Measurements from ENCODE around the gene ACAD10. TPM values are rescaled to one million over a fixed set of nuclear protein-coding genes. Genes with fewer than 3 reads are reported as not detected.

Gene ACAD10
- total RNA-seq, 1 experiment from 2014 or later = 32.9 TPM

DNA sequence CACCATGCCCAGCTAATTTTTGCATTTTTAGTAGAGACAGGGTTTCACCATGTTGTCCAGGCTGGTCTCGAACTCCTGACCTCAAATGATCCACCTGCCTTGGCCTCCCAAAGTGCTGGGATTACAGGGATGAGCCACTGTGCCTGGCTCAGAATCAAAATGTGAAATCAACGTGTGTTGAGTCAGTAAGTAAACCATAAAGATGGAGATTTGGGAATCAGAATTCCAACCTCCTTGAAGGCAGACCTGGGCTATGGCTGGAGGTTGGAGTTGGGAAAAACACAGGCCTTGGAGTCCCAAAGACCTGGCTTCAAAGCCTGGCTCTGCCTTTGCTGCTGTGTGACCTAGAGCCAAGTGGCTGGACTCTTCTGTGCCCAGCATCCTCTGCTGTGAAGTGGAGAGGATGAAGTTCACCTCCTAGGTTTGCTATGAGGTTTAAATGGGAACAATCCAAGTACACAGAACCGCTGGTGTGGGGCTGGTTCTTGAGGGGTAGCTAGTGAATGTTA is 91.0 kb downstream of the ACAD10 start:
- no peak for TF ChIP-seq EZH2 (IDR thresholded peaks at IDR 0.05; ENCODE audit: borderline replicate concordance, low read depth, low read length, poor library complexity, severe bottlenecking)
- TF ChIP-seq, protein P1, sequence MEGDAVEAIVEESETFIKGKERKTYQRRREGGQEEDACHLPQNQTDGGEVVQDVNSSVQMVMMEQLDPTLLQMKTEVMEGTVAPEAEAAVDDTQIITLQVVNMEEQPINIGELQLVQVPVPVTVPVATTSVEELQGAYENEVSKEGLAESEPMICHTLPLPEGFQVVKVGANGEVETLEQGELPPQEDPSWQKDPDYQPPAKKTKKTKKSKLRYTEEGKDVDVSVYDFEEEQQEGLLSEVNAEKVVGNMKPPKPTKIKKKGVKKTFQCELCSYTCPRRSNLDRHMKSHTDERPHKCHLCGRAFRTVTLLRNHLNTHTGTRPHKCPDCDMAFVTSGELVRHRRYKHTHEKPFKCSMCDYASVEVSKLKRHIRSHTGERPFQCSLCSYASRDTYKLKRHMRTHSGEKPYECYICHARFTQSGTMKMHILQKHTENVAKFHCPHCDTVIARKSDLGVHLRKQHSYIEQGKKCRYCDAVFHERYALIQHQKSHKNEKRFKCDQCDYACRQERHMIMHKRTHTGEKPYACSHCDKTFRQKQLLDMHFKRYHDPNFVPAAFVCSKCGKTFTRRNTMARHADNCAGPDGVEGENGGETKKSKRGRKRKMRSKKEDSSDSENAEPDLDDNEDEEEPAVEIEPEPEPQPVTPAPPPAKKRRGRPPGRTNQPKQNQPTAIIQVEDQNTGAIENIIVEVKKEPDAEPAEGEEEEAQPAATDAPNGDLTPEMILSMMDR (conservative IDR thresholded peaks at IDR 0.05; ENCODE audit: low read depth, low read length) = no peak
- no peak overlapping the region for H3K27ac ChIP-seq (ENCODE audit: low read depth, low read length, poor library complexity, severe bottlenecking)
- intact Hi-C loops (cut with micrococcal nuclease; ENCODE audit: unreplicated experiment) = no loop called here
- POLR2A ChIA-PET (ENCODE audit: low non-redundant PET) = no interaction called here
- no TSS peak for BruUV-seq (replicated peaks)
- no peaks in the 10 kb centered on the region for H3K36me3 ChIP-seq (ENCODE audit: insufficient read depth, low read length, poor library complexity, severe bottlenecking)
- no peak for DNase-seq (ENCODE audit: low spot score)
- CTCF ChIA-PET = no interaction called here
- H3K9me3 ChIP-seq (ENCODE audit: low read depth, low read length, poor library complexity, severe bottlenecking) = no peaks in the 10 kb centered on the region
- no peaks in the 10 kb centered on the region for H3K27me3 ChIP-seq (replicated peaks; ENCODE audit: insufficient read depth, low read depth, low read length, poor library complexity)
- H3K4me3 ChIP-seq (ENCODE audit: low read depth, low read length, poor library complexity, severe bottlenecking) = no peak overlapping the region
- H3K4me1 ChIP-seq (ENCODE audit: insufficient read depth, low read length, poor library complexity, severe bottlenecking) = peaks cover 7% of the 10 kb centered on the region

DNA sequence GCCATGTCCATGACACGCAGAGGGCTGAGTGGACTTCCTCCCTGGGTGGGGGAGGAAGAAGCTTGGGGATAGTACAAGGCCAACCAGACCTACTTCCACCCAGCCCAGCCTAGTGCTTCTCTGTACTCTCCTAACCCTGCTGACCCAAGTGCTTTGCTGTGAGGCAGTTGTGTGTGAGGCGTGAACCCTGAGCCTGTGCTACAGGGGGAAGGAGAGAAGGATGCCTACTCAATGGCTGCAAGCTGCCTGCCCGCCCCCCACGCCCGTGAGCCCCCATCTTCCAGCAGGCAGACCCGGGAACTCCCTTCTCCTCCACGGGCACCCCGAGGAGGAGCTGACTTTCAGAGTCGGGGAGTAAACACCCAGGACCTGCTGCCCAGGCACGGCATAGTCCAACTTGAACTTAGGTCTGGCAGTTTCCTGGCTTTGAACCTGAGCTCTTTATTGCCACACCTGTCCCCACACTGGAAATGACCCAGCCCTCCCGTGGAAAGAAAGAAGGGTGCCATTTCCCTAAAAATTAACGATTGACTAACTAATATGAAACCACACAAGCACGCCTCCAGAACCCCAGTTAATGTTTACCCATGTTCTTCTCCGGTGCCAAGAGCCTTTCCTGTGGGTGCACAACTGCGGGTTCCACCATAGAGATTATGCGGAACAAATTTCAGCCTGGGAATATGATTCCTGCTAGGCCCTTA is 91.6 kb downstream of the ACAD10 start:
- ChIA-PET CTCF (no interaction called here), POLR2A (ENCODE audit: low non-redundant PET) (no interaction called here)
- no peak overlapping the region for H3K4me3 ChIP-seq (ENCODE audit: low read depth, low read length, poor library complexity, severe bottlenecking)
- no peak overlapping the region for H3K27ac ChIP-seq (ENCODE audit: low read depth, low read length, poor library complexity, severe bottlenecking)
- no peak for DNase-seq (ENCODE audit: low spot score)
- TF ChIP-seq EZH2 (IDR thresholded peaks at IDR 0.05; ENCODE audit: borderline replicate concordance, low read depth, low read length, poor library complexity, severe bottlenecking) = no peak
- TF ChIP-seq, protein P1 (conservative IDR thresholded peaks at IDR 0.05; ENCODE audit: low read depth, low read length) = no peak
- H3K27me3 ChIP-seq (replicated peaks; ENCODE audit: insufficient read depth, low read depth, low read length, poor library complexity) = no peaks in the 10 kb centered on the region
- no TSS peak for BruUV-seq (replicated peaks)
- H3K4me1 ChIP-seq (ENCODE audit: insufficient read depth, low read length, poor library complexity, severe bottlenecking) = peaks cover 7% of the 10 kb centered on the region
- no peaks in the 10 kb centered on the region for H3K9me3 ChIP-seq (ENCODE audit: low read depth, low read length, poor library complexity, severe bottlenecking)
- intact Hi-C loops (cut with micrococcal nuclease; ENCODE audit: unreplicated experiment) = no loop called here
- no peaks in the 10 kb centered on the region for H3K36me3 ChIP-seq (ENCODE audit: insufficient read depth, low read length, poor library complexity, severe bottlenecking)

DNA sequence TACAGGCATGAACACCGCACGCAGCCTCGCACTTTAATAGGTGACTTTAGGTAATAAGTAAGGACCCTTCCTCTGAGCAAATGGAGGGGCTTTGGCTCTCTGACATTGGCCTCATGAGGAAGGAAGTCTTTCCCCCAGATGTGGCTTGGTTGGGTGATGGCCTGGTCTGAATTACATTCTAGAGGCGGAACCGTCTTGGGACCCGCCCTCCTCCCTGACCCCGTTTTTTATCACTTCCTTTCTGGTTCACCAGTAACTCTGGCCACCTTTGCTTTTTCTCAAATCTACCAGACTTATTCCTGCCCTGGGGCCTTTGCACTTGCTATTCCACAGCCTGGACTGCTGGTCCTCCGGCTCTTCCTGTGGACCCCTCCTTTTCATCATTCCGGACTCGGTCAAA is 94.3 kb downstream of the ACAD10 start:
- no peaks in the 10 kb centered on the region for H3K9me3 ChIP-seq (ENCODE audit: low read depth, low read length, poor library complexity, severe bottlenecking)
- ChIA-PET CTCF (no interaction called here), POLR2A (ENCODE audit: low non-redundant PET) (no interaction called here)
- no peaks in the 10 kb centered on the region for H3K27me3 ChIP-seq (replicated peaks; ENCODE audit: insufficient read depth, low read depth, low read length, poor library complexity)
- H3K4me3 ChIP-seq (ENCODE audit: low read depth, low read length, poor library complexity, severe bottlenecking) = no peak overlapping the region
- TF ChIP-seq, protein P1 (conservative IDR thresholded peaks at IDR 0.05; ENCODE audit: low read depth, low read length) = no peak
- no peak for TF ChIP-seq EZH2 (IDR thresholded peaks at IDR 0.05; ENCODE audit: borderline replicate concordance, low read depth, low read length, poor library complexity, severe bottlenecking)
- H3K27ac ChIP-seq (ENCODE audit: low read depth, low read length, poor library complexity, severe bottlenecking) = no peak overlapping the region
- peaks cover 3% of the 10 kb centered on the region for H3K36me3 ChIP-seq (ENCODE audit: insufficient read depth, low read length, poor library complexity, severe bottlenecking)
- BruUV-seq (replicated peaks) = no TSS peak
- intact Hi-C loops (cut with micrococcal nuclease; ENCODE audit: unreplicated experiment) = no loop called here
- H3K4me1 ChIP-seq (ENCODE audit: insufficient read depth, low read length, poor library complexity, severe bottlenecking) = peaks cover 7% of the 10 kb centered on the region
- DNase-seq (ENCODE audit: low spot score) = no peak

Measured in A673 (cell line).